Caco-2 (cell line): ENCODE measurements around the gene DCTN2. TPM values are rescaled to one million over a fixed set of nuclear protein-coding genes. Genes with fewer than 3 reads are reported as not detected.

ENCODE experiments used
- BruUV-seq: library from RNA; stranded (reverse); fragments of 400-500 nt; replicated peaks from 2 replicates; lab custom pipeline; 2021; lab: Mats Ljungman, UMichigan
- CTCF ChIA-PET: fragments of 300-600 bp; sonication (Branson Sonifier 250); formaldehyde crosslinking; loops from one replicate; lab custom pipeline; 2022; ENCODE audit warnings: antibody characterized with exemption; lab: Charles Lee
- POLR2A ChIA-PET: fragments of 300-600 bp; sonication (Branson Sonifier 250); formaldehyde crosslinking; loops from one replicate; lab custom pipeline; 2022; ENCODE audit warnings: antibody characterized with exemption; lab: Charles Lee
- DNase-seq, 2 experiments: peaks; one replicate each; pipeline versions ENCODE4 v3.0.0 to v3.0.0-alpha.2; 2020 to 2022
- H3K27me3 ChIP-seq: replicated peaks from 2 replicates; pipeline ENCODE4 v1.6.0; 2011; ENCODE audit warnings: low read length; ENCODE audit not compliant: control insufficient read depth, insufficient read depth
- H3K36me3 ChIP-seq: 2 replicates; pipeline ENCODE4 v1.5.1; 2011; ENCODE audit warnings: low read length; ENCODE audit not compliant: control insufficient read depth, insufficient read depth
- H3K4me1 ChIP-seq: fragments of 250-450 bp; sonication (Bioruptor Pico); 2 replicates; pipeline ENCODE4 v1.5.1; 2020; ENCODE audit warnings: mild to moderate bottlenecking
- H3K4me3 ChIP-seq: 2 replicates; pipeline ENCODE4 v1.5.1; 2011; ENCODE audit warnings: low read depth, mild to moderate bottlenecking, control low read depth, low read length
- H3K9me3 ChIP-seq: fragments of 250-450 bp; sonication (Bioruptor Pico); 2 replicates; pipeline ENCODE4 v1.5.1; 2020; ENCODE audit warnings: mild to moderate bottlenecking, moderate library complexity
- H3K27ac Mint-ChIP-seq: one replicate; pipeline ENCODE4 v1.8.0; 2022; ENCODE audit warnings: mixed read lengths; ENCODE audit not compliant: unreplicated experiment
- H3K27me3 Mint-ChIP-seq: one replicate; pipeline ENCODE4 v1.8.0; 2022; ENCODE audit warnings: mixed read lengths; ENCODE audit not compliant: insufficient read depth, unreplicated experiment
- H3K36me3 Mint-ChIP-seq: one replicate; pipeline ENCODE4 v1.8.0; 2022; ENCODE audit warnings: mild to moderate bottlenecking, mixed read lengths; ENCODE audit not compliant: insufficient read depth, unreplicated experiment
- H3K4me1 Mint-ChIP-seq: one replicate; pipeline ENCODE4 v1.8.0; 2022; ENCODE audit warnings: low read depth, mixed read lengths; ENCODE audit not compliant: unreplicated experiment
- H3K4me3 Mint-ChIP-seq: one replicate; pipeline ENCODE4 v1.8.0; 2022; ENCODE audit warnings: mild to moderate bottlenecking, moderate library complexity, mixed read lengths; ENCODE audit not compliant: unreplicated experiment
- H3K9me3 Mint-ChIP-seq: one replicate; pipeline ENCODE4 v1.8.0; 2022; ENCODE audit warnings: mixed read lengths; ENCODE audit not compliant: unreplicated experiment
- CTCF ChIP-seq, 2 experiments: fragments of 200-600 bp in 1 of 2; IDR thresholded peaks; 1 replicate in 1 of 2; 2 replicates in 1 of 2; pipeline versions ENCODE4 v1.5.1 to v1.8.0; 2011 to 2022; ENCODE audit warnings: antibody characterized with exemption in 1 of 2, control low read depth in 1 of 2, inconsistent platforms in 1 of 2, low read depth in 1 of 2, low read length in 1 of 2, mild to moderate bottlenecking in 1 of 2, moderate library complexity in 1 of 2; ENCODE audit not compliant: insufficient read depth in 1 of 2, severe bottlenecking in 1 of 2, unreplicated experiment in 1 of 2
- intact Hi-C: fragments of 100-400 bp; cut with micrococcal nuclease; formaldehyde crosslinking; loops from one replicate; pipeline ENCODE4 v1.10.0; 2022; ENCODE audit not compliant: unreplicated experiment
- total RNA-seq: library from RNA; stranded (reverse); gene quantifications from 2 replicates; pipeline ENCODE4 v1.2.3, GENCODE V29; 2022

DCTN2 gene
- total RNA-seq, 1 experiment from 2014 or later, result 94.4 TPM

- Mint-ChIP-seq H3K36me3 (peaks cover 15% of the 10 kb centered on the region), H3K4me1 (peaks cover 3% of the 10 kb centered on the region), H3K9me3 (no peaks in the 10 kb centered on the region), H3K4me3 (peak overlapping the region; percentile 64), H3K27me3 (peaks cover 31% of the 10 kb centered on the region), H3K27ac (no peak overlapping the region)
- ChIA-PET CTCF (no interaction called here), POLR2A (no interaction called here)
- H3K4me1 ChIP-seq, result 0 out of 2 replicates have a peak, but pooled peaks cover 4% of the 10 kb centered on the region
- intact Hi-C loops, result no loop called here
- 0 out of 2 replicates have a peak, but pooled peaks cover under 1% of the 10 kb centered on the region for H3K36me3 ChIP-seq
- no peak for TF ChIP-seq CTCF (IDR thresholded peaks at IDR 0.05; ENCODE audit: insufficient read depth in 1 of 2, low read depth in 1 of 2, low read length in 1 of 2, severe bottlenecking in 1 of 2, unreplicated experiment in 1 of 2)
- H3K27me3 ChIP-seq, result peaks cover 3% of the 10 kb centered on the region
- no peak for DNase-seq
- no TSS peak for BruUV-seq
- H3K4me3 ChIP-seq, result no peak overlapping the region
- no peaks in the 10 kb centered on the region for H3K9me3 ChIP-seq
Measured at GRCh38 chr12:57550641-57551549, 3.9 kb upstream of the DCTN2 start.

GRCh38 chr12:57549909-57550640 is 3.1 kb upstream of the DCTN2 start, which contains the start of gene KIF5A:
Gene KIF5A, plus strand, starts transcription at chr12:57550044. Its CDS starts 228 bp downstream, at chr12:57550272.
- Mint-ChIP-seq H3K36me3 (peaks cover 15% of the 10 kb centered on the region), H3K9me3 (no peaks in the 10 kb centered on the region), H3K27ac (no peak within 1 kb of the TSS), H3K27me3 (peaks cover 31% of the 10 kb centered on the region), H3K4me3 (peak within 1 kb of the TSS; percentile 64), H3K4me1 (peaks cover 10% of the 10 kb centered on the region)
- BruUV-seq, result no TSS peak
- intact Hi-C loops, result no loop called here
- Histone ChIP-seq H3K36me3 (0 out of 2 replicates have a peak, but pooled peaks cover 1% of the 10 kb centered on the region), H3K9me3 (no peaks in the 10 kb centered on the region), H3K27me3 (peaks cover 3% of the 10 kb centered on the region), H3K4me3 (0 out of 2 replicates have a peak within 1 kb of the TSS, but pooled peaks have one; percentile 14), H3K4me1 (peaks cover 9% of the 10 kb centered on the region; the same call in 1 of the 2 replicates)
- ChIA-PET CTCF (no interaction called here), POLR2A (no interaction called here)
- peak in 1 of 2 experiments; percentile 30 for DNase-seq
- TF ChIP-seq CTCF (IDR thresholded peaks at IDR 0.05; ENCODE audit: insufficient read depth in 1 of 2, low read depth in 1 of 2, low read length in 1 of 2, severe bottlenecking in 1 of 2, unreplicated experiment in 1 of 2), result no peak
